HepG2 (cell line): ENCODE measurements around the gene FBLIM1. TPM values are rescaled to one million over a fixed set of nuclear protein-coding genes. Genes with fewer than 3 reads are reported as not detected.

Experiments used
- ARNT2 ChIP-seq: sonication (generic); formaldehyde crosslinking; IDR thresholded peaks from 2 replicates; pipeline ENCODE4 v1.8.0; 2022; ENCODE audit warnings: mild to moderate bottlenecking, low read depth, missing genetic modification reagents, moderate library complexity
- CBX2 ChIP-seq, 2 experiments: fragments of 200-600 bp in 1 of 2; sonication (generic); formaldehyde crosslinking in 1 of 2; IDR thresholded peaks; 2 replicates each; pipeline versions ENCODE4 v1.7.0 to v1.8.1; 2018 to 2022; ENCODE audit warnings: low read depth in 2 of 2, low read length in 1 of 2, mild to moderate bottlenecking in 1 of 2, missing genetic modification reagents in 1 of 2
- GABPB1 ChIP-seq: IDR thresholded peaks from 2 replicates; pipeline ENCODE4 v1.6.1; 2016; ENCODE audit warnings: mild to moderate bottlenecking, missing genetic modification reagents, moderate library complexity, missing compliant biosample characterization
- KMT2A ChIP-seq: sonication (generic); formaldehyde crosslinking; IDR thresholded peaks from 2 replicates; pipeline ENCODE4 v1.4.0; 2020; ENCODE audit warnings: missing genetic modification reagents
- NCOA2 ChIP-seq: sonication (generic); formaldehyde crosslinking; IDR thresholded peaks from 2 replicates; pipeline ENCODE4 v1.8.0; 2022; ENCODE audit warnings: inconsistent platforms
- NKX3-1 ChIP-seq: sonication (generic); formaldehyde crosslinking; IDR thresholded peaks from 2 replicates; pipeline ENCODE4 v1.5.0; 2020; ENCODE audit warnings: missing genetic modification reagents
- NONO ChIP-seq, 2 experiments: fragments of 450-650 bp in 1 of 2; sonication (generic) in 1 of 2; formaldehyde crosslinking in 1 of 2; IDR thresholded peaks in 1 of 2; conservative IDR thresholded peaks in 1 of 2; 2 replicates each; pipeline versions ENCODE4 v1.6.1 to v1.8.0; 2017 to 2022; ENCODE audit warnings: mild to moderate bottlenecking in 1 of 2, missing genetic modification reagents in 1 of 2, moderate library complexity in 1 of 2
- POLR2A ChIP-seq, 2 experiments: IDR thresholded peaks; 2 replicates each; pipeline ENCODE4 v1.6.1; 2011; ENCODE audit warnings: low read depth in 2 of 2, low read length in 2 of 2, mild to moderate bottlenecking in 1 of 2, moderate library complexity in 1 of 2; ENCODE audit not compliant: insufficient read depth in 1 of 2
- SOX6 ChIP-seq, 2 experiments: fragments of 450-650 bp in 1 of 2; sonication (generic) in 1 of 2; formaldehyde crosslinking in 1 of 2; IDR thresholded peaks; 2 replicates each; pipeline versions ENCODE4 v1.4.0 to v1.6.1; 2017 to 2020; ENCODE audit warnings: antibody characterized with exemption in 1 of 2, mild to moderate bottlenecking in 1 of 2, missing genetic modification reagents in 1 of 2
- TOPORS ChIP-seq: sonication (generic); formaldehyde crosslinking; IDR thresholded peaks from 2 replicates; pipeline ENCODE4 v1.8.0; 2023; ENCODE audit warnings: mild to moderate bottlenecking, missing genetic modification reagents
- ZBTB7B ChIP-seq: sonication (generic); formaldehyde crosslinking; IDR thresholded peaks from 2 replicates; pipeline ENCODE4 v1.4.0; 2020; ENCODE audit warnings: missing genetic modification reagents
- ZNF768 ChIP-seq: sonication (generic); formaldehyde crosslinking; IDR thresholded peaks from 2 replicates; pipeline ENCODE4 v1.4.0; 2020; ENCODE audit warnings: missing genetic modification reagents
- polyA plus RNA-seq, 8 experiments: library from polyadenylated mRNA; depleted of rRNA in 3 of 8; stranded (reverse) in 7 of 8; unstranded in 1 of 8; fragments of >200 nt; fragmentation: Illumina TruSeq in 4 of 8; extraction: Trizol in 4 of 8; gene quantifications; 2 replicates each; pipeline versions ENCODE4 v1.2.1 to v1.2.3, GENCODE V29; 2011 to 2016; ENCODE audit warnings: low read depth in 4 of 8, missing spikeins in 1 of 8, mixed read lengths in 1 of 8; ENCODE audit not compliant: insufficient read depth in 1 of 8
- total RNA-seq, 5 experiments: library from RNA; depleted of rRNA; stranded (reverse); fragments of >200 nt; fragmentation: Illumina TruSeq; extraction: Trizol; gene quantifications; 2 replicates each; pipeline ENCODE4 v1.2.3, GENCODE V29; 2016; ENCODE audit warnings: low read depth in 1 of 5
- TF ChIP-seq, protein P1 (sequence below): sonication (generic); formaldehyde crosslinking; IDR thresholded peaks from 2 replicates; pipeline ENCODE4 v1.5.1; 2020; ENCODE audit warnings: missing genetic modification reagents, mild to moderate bottlenecking, borderline replicate concordance
- TF ChIP-seq, protein P2 (sequence below): sonication (generic); formaldehyde crosslinking; IDR thresholded peaks from 2 replicates; pipeline ENCODE4 v1.4.0; 2020; ENCODE audit warnings: missing genetic modification reagents, borderline replicate concordance
- TF ChIP-seq, protein P3 (sequence below): sonication (generic); formaldehyde crosslinking; IDR thresholded peaks from 2 replicates; pipeline ENCODE4 v1.5.1; 2020; ENCODE audit warnings: missing genetic modification reagents, mild to moderate bottlenecking, borderline replicate concordance
- TF ChIP-seq, protein P4 (sequence below): sonication (generic); formaldehyde crosslinking; IDR thresholded peaks from 2 replicates; pipeline ENCODE4 v1.4.0; 2020; ENCODE audit warnings: mild to moderate bottlenecking, missing genetic modification reagents
- TF ChIP-seq, protein P5 (sequence below): sonication (generic); formaldehyde crosslinking; IDR thresholded peaks from 2 replicates; pipeline ENCODE4 v1.5.0; 2020; ENCODE audit warnings: missing genetic modification reagents
- TF ChIP-seq, protein P6 (sequence below): fragments of 450-650 bp; IDR thresholded peaks from 2 replicates; pipeline ENCODE4 v1.6.1; 2016

The FBLIM1 gene
- total and polyA plus RNA-seq, 2 of the 13 experiments (the other 11 are each of a cell fraction or from before 2014, with no cell fraction given) = 10.6 to 23.0 TPM

DNA sequence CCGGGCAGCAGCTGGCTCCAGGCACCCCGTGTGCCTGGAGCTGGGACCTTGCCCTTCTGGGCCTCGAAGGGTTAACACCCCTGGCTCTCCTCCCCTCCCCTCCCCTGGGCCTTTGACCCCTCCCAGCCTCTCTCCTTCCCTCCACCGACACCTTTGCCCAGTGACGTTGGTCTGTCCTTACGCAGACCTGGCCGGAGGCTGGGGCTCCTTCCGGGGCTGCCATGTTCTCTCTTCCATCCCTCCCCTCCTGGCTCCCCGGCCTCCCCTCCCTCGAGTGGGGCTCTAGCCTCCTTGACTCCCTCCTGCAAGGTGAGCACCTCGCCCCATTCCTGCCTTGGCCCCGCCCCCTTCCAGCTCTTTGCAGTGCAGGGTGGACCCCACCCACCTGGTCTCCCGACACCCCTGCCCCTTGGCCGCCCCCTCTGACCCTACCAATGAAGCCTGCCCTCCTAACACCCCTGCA, 16.2 kb upstream of the FBLIM1 start, which contains the start of gene TMEM82 (continued):
- TF ChIP-seq ZBTB7B (no peak), POLR2A (IDR thresholded peaks at IDR 0.05; ENCODE audit: insufficient read depth in 1 of 2, low read depth in 2 of 2, low read length in 2 of 2) (0 out of 4 replicates have a peak, but pooled peaks of 1 of the 2 experiments have one; percentile 32), SOX6 (IDR thresholded peaks at IDR 0.05) (no peak), SOX6 (CRISPR knock-in tag; IDR thresholded peaks at IDR 0.05) (0 out of 2 replicates have a peak, but pooled peaks have one; percentile 7), TOPORS (no peak), ZNF768 (0 out of 2 replicates have a peak, but pooled peaks have one; percentile 5), NCOA2 (CRISPR knock-in tag) (no peak), NONO (IDR thresholded peaks at IDR 0.05) (no peak), NONO (CRISPR knock-in tag; conservative IDR thresholded peaks at IDR 0.05) (0 out of 2 replicates have a peak, but pooled peaks have one; percentile 41), GABPB1 (CRISPR knock-in tag) (0 out of 2 replicates have a peak, but pooled peaks have one; percentile 9), KMT2A (CRISPR knock-in tag) (no peak), ARNT2 (CRISPR knock-in tag) (no peak), NKX3-1 (CRISPR knock-in tag) (no peak), CBX2 (IDR thresholded peaks at IDR 0.05; ENCODE audit: low read depth, low read length) (no peak), CBX2 (CRISPR knock-in tag; IDR thresholded peaks at IDR 0.05; ENCODE audit: low read depth) (no peak)
- TF ChIP-seq, protein P1, sequence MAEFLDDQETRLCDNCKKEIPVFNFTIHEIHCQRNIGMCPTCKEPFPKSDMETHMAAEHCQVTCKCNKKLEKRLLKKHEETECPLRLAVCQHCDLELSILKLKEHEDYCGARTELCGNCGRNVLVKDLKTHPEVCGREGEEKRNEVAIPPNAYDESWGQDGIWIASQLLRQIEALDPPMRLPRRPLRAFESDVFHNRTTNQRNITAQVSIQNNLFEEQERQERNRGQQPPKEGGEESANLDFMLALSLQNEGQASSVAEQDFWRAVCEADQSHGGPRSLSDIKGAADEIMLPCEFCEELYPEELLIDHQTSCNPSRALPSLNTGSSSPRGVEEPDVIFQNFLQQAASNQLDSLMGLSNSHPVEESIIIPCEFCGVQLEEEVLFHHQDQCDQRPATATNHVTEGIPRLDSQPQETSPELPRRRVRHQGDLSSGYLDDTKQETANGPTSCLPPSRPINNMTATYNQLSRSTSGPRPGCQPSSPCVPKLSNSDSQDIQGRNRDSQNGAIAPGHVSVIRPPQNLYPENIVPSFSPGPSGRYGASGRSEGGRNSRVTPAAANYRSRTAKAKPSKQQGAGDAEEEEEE = no peak
- TF ChIP-seq, protein P2, sequence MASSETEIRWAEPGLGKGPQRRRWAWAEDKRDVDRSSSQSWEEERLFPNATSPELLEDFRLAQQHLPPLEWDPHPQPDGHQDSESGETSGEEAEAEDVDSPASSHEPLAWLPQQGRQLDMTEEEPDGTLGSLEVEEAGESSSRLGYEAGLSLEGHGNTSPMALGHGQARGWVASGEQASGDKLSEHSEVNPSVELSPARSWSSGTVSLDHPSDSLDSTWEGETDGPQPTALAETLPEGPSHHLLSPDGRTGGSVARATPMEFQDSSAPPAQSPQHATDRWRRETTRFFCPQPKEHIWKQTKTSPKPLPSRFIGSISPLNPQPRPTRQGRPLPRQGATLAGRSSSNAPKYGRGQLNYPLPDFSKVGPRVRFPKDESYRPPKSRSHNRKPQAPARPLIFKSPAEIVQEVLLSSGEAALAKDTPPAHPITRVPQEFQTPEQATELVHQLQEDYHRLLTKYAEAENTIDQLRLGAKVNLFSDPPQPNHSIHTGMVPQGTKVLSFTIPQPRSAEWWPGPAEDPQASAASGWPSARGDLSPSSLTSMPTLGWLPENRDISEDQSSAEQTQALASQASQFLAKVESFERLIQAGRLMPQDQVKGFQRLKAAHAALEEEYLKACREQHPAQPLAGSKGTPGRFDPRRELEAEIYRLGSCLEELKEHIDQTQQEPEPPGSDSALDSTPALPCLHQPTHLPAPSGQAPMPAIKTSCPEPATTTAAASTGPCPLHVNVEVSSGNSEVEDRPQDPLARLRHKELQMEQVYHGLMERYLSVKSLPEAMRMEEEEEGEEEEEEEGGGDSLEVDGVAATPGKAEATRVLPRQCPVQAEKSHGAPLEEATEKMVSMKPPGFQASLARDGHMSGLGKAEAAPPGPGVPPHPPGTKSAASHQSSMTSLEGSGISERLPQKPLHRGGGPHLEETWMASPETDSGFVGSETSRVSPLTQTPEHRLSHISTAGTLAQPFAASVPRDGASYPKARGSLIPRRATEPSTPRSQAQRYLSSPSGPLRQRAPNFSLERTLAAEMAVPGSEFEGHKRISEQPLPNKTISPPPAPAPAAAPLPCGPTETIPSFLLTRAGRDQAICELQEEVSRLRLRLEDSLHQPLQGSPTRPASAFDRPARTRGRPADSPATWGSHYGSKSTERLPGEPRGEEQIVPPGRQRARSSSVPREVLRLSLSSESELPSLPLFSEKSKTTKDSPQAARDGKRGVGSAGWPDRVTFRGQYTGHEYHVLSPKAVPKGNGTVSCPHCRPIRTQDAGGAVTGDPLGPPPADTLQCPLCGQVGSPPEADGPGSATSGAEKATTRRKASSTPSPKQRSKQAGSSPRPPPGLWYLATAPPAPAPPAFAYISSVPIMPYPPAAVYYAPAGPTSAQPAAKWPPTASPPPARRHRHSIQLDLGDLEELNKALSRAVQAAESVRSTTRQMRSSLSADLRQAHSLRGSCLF (CRISPR knock-in tag) = no peak
- TF ChIP-seq, protein P3, sequence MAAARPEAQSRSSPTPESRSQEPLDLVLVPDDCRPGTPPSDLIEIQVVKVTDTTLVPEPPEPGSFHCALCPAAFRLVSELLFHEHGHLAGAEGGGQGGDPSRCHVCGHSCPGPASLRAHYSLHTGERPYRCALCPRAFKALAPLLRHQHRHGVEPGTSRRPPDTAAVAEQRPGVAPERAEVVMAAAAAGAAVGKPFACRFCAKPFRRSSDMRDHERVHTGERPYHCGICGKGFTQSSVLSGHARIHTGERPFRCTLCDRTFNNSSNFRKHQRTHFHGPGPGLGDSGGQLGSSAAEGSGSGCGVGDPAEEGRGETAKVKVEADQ = no peak
- TF ChIP-seq, protein P4, sequence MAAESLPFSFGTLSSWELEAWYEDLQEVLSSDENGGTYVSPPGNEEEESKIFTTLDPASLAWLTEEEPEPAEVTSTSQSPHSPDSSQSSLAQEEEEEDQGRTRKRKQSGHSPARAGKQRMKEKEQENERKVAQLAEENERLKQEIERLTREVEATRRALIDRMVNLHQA (CRISPR knock-in tag) = no peak
- TF ChIP-seq, protein P5, sequence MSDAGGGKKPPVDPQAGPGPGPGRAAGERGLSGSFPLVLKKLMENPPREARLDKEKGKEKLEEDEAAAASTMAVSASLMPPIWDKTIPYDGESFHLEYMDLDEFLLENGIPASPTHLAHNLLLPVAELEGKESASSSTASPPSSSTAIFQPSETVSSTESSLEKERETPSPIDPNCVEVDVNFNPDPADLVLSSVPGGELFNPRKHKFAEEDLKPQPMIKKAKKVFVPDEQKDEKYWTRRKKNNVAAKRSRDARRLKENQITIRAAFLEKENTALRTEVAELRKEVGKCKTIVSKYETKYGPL (CRISPR knock-in tag) = no peak
- TF ChIP-seq, protein P6, sequence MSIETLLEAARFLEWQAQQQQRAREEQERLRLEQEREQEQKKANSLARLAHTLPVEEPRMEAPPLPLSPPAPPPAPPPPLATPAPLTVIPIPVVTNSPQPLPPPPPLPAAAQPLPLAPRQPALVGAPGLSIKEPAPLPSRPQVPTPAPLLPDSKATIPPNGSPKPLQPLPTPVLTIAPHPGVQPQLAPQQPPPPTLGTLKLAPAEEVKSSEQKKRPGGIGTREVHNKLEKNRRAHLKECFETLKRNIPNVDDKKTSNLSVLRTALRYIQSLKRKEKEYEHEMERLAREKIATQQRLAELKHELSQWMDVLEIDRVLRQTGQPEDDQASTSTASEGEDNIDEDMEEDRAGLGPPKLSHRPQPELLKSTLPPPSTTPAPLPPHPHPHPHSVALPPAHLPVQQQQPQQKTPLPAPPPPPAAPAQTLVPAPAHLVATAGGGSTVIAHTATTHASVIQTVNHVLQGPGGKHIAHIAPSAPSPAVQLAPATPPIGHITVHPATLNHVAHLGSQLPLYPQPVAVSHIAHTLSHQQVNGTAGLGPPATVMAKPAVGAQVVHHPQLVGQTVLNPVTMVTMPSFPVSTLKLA = no peak
